Measurements from ENCODE around the gene MBOAT2. TPM values are rescaled to one million over a fixed set of nuclear protein-coding genes. Genes with fewer than 3 reads are reported as not detected.

Gene MBOAT2
- polyA plus RNA-seq, 3 donors: 5.1 to 9.0 (median 5.5) TPM

- Mint-ChIP-seq H3K4me1 (peaks cover 25% of the 10 kb centered on the region), H3K4me3 (no peak overlapping the region), H3K27me3 (ENCODE audit: low read depth in 3 of 3) (peaks cover 0 to 5% (median 4%) of the 10 kb centered on the region in 3 donors), H3K36me3 (peaks cover 24 to 28% of the 10 kb centered on the region in 2 donors), H3K27ac (no peak overlapping the region), H3K9me3 (peaks cover 2 to 11% (median 8%) of the 10 kb centered on the region in 7 donors)
- Histone ChIP-seq H3K9ac (ENCODE audit: insufficient read depth, low read length, poor library complexity, severe bottlenecking) (no peak overlapping the region), H3K36me3 (replicated peaks in 1 of 2; ENCODE audit: control insufficient read depth in 1 of 2, insufficient read depth in 2 of 2, low read length in 2 of 2) (peaks cover 0 to 5% of the 10 kb centered on the region in 2 donors), H3K27ac (ENCODE audit: low read depth in 1 of 2, low read length in 2 of 2) (no peak overlapping the region), H4K20me1 (ENCODE audit: insufficient read depth, low read length) (no peaks in the 10 kb centered on the region), H3K79me2 (ENCODE audit: insufficient read depth, low read length) (no peaks in the 10 kb centered on the region), H3K27me3 (ENCODE audit: control insufficient read depth in 2 of 2, insufficient read depth in 2 of 2, low read length in 2 of 2) (no peaks in the 10 kb centered on the region), H3K4me1 (ENCODE audit: control insufficient read depth in 1 of 2, insufficient read depth in 2 of 2, low read length in 2 of 2) (peaks cover 7 to 18% of the 10 kb centered on the region in 2 donors), H2AFZ (ENCODE audit: insufficient read depth, low read depth, low read length, poor library complexity, severe bottlenecking) (no peak overlapping the region), H3K4me3 (replicated peaks in 1 of 3; ENCODE audit: low read depth in 2 of 3, low read length in 3 of 3) (no peak overlapping the region), H3K9me3 (replicated peaks in 1 of 2; ENCODE audit: control insufficient read depth in 1 of 2, insufficient read depth in 1 of 2, low read length in 2 of 2) (peaks cover 0 to 7% of the 10 kb centered on the region in 2 donors), H3K4me2 (replicated peaks; ENCODE audit: extremely low read depth, low read length, poor library complexity, severe bottlenecking) (no peak overlapping the region)
- no peak for DNase-seq
- no peak for TF ChIP-seq CTCF (IDR thresholded peaks at IDR 0.05)
- 97% methylated on average over 11 of the region's 19 CpGs for WGBS (ENCODE audit: insufficient coverage)
- intact Hi-C loops (cut with micrococcal nuclease): no loop called here
These were observed 109.3 kb downstream of the MBOAT2 start for GRCh38 chr2:8893978-8894820.

- H4K20me1 ChIP-seq (ENCODE audit: insufficient read depth, low read length): no peaks in the 10 kb centered on the region
- no peak overlapping the region for H2AFZ ChIP-seq (ENCODE audit: insufficient read depth, low read depth, low read length, poor library complexity, severe bottlenecking)
- peaks cover 0 to 7% of the 10 kb centered on the region in 2 donors for H3K9me3 ChIP-seq (replicated peaks in 1 of 2; ENCODE audit: control insufficient read depth in 1 of 2, insufficient read depth in 1 of 2, low read length in 2 of 2)
- peaks cover 7 to 18% of the 10 kb centered on the region in 2 donors for H3K4me1 ChIP-seq (ENCODE audit: control insufficient read depth in 1 of 2, insufficient read depth in 2 of 2, low read length in 2 of 2)
- no peak overlapping the region for H3K27ac Mint-ChIP-seq
- peaks cover 0 to 5% of the 10 kb centered on the region in 2 donors for H3K36me3 ChIP-seq (replicated peaks in 1 of 2; ENCODE audit: control insufficient read depth in 1 of 2, insufficient read depth in 2 of 2, low read length in 2 of 2)
- no peak overlapping the region for H3K4me3 ChIP-seq (replicated peaks in 1 of 3; ENCODE audit: low read depth in 2 of 3, low read length in 3 of 3)
- H3K79me2 ChIP-seq (ENCODE audit: insufficient read depth, low read length): no peaks in the 10 kb centered on the region
- H3K27me3 ChIP-seq (ENCODE audit: control insufficient read depth in 2 of 2, insufficient read depth in 2 of 2, low read length in 2 of 2): no peaks in the 10 kb centered on the region
- peaks cover 25% of the 10 kb centered on the region for H3K4me1 Mint-ChIP-seq
- H3K4me2 ChIP-seq (replicated peaks; ENCODE audit: extremely low read depth, low read length, poor library complexity, severe bottlenecking): no peak overlapping the region
- TF ChIP-seq CTCF (IDR thresholded peaks at IDR 0.05): no peak
- intact Hi-C loops (cut with micrococcal nuclease): no loop called here
- peaks cover 20 to 28% of the 10 kb centered on the region in 2 donors for H3K36me3 Mint-ChIP-seq
- H3K9ac ChIP-seq (ENCODE audit: insufficient read depth, low read length, poor library complexity, severe bottlenecking): no peak overlapping the region
- no peak overlapping the region for H3K27ac ChIP-seq (ENCODE audit: low read depth in 1 of 2, low read length in 2 of 2)
- WGBS (ENCODE audit: insufficient coverage): no CpG with 5 or more reads among the region's 1 CpG
- H3K27me3 Mint-ChIP-seq (ENCODE audit: low read depth in 3 of 3): peaks cover 0 to 4% (median 4%) of the 10 kb centered on the region in 3 donors
- DNase-seq: no peak
- H3K4me3 Mint-ChIP-seq: no peak overlapping the region
- H3K9me3 Mint-ChIP-seq: peaks cover 2 to 11% (median 8%) of the 10 kb centered on the region in 7 donors
These were observed 110.0 kb downstream of the MBOAT2 start for GRCh38 chr2:8893474-8893873.

Data from CD14-positive monocyte (primary cell).